GM12891 (cell line): Measurements from ENCODE around the gene NTPCR.

ENCODE experiments used
- DNase-seq: peaks from one replicate; pipeline ENCODE4 v3.0.0; 2011; ENCODE audit warnings: low spot score; ENCODE audit not compliant: insufficient read length
- FAIRE-seq: peaks from 2 replicates; lab custom pipeline; 2011; peaks lifted over from hg19 to GRCh38; lab: Jason Lieb, UNC
- PAX5 ChIP-seq: IDR thresholded peaks from 2 replicates; pipeline ENCODE4 v1.6.1; 2011; ENCODE audit warnings: low read length, moderate library complexity, mild to moderate bottlenecking; ENCODE audit not compliant: insufficient read depth, severe bottlenecking
- POLR2A ChIP-seq: IDR thresholded peaks from 2 replicates; pipeline ENCODE4 v1.6.1; 2011; ENCODE audit warnings: low read depth, low read length, control low read depth
- POLR2AphosphoS5 ChIP-seq: IDR thresholded peaks from 2 replicates; pipeline ENCODE4 v1.6.1; 2011; ENCODE audit warnings: low read depth, low read length, control low read depth
- POU2F2 ChIP-seq: IDR thresholded peaks from 2 replicates; pipeline ENCODE4 v1.6.1; 2011; ENCODE audit warnings: low read depth, mild to moderate bottlenecking, control low read depth, low read length, moderate library complexity
- SPI1 ChIP-seq: IDR thresholded peaks from 2 replicates; pipeline ENCODE4 v1.6.1; 2011; ENCODE audit warnings: low read depth, low read length, control low read depth
- TAF1 ChIP-seq: IDR thresholded peaks from 2 replicates; pipeline ENCODE4 v1.6.1; 2011; ENCODE audit warnings: low read depth, low read length, control low read depth

The NTPCR gene

DNA sequence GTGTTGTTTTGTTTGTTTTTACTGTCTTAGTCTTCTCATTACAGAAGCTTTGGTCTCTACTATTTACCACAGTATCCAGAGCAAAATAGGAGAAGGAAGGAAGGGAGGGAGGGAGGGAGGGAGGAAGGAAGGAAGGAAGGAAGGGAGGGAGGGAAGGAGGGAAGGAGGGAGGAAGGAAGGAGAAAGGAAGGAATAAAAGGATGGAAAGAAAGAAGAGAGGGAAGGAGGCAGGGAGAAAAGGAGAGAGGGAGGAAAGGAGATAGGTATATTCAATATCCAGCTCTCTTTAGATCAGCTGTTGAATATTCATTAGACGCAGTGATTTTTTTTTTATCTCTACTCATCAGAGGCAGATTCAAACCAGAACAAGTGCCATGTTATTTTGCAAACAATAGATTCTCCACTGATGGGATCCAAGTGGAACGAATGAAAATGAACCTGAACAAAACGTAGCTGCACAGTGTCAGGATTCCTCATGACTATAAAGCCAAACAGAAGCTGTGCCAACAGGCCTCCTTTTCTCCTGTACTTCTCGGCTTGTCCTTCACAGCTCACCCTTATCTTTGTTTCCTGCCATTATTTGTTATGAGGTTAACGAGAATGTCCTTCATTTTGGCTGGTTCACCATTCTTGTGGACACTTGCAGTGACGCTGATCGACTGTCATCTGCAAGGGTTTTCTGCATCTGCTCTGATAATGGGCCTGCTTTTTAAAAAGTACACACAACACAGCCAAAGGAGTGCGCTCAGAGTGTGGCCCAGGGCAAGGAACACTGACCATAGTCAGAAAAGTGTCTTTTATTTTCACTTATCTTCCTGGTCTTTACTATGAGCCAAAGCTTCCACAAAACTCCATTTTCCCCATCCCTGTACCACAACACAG is 7.8 kb upstream of the NTPCR start:
- TF ChIP-seq SPI1, result no peak
- TF ChIP-seq POU2F2, result no peak
- no peak for TF ChIP-seq TAF1
- TF ChIP-seq PAX5, result no peak
- TF ChIP-seq POLR2AphosphoS5, result no peak
- no peak for TF ChIP-seq POLR2A
- FAIRE-seq (no peak), DNase-seq (no peak)

DNA sequence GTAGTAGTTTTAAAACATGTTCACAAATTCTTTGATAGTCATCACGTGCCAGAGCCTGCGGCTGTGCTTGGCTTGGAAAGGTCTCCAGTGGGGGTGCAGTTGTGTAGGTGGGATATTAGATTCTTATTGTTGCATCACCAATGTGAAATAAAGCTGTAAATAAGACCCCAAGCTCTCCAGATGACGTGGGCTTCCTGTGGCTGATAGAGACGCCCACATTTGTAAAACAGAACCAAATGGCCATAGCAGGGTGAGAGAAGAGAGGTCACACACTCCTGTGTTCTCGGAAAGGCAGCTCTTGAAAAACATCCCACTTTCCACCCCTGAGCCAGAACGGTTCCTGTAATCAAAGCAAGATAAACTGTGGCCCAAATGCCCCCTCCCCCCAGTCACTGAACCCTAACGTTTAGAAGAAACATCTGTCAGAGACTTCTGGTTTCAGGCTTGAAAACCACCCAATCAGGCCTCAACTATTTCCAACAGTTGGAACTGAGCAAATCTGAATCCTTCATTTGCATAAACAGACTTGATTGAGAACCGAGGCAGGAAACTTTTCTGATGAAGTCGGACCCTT is 6.6 kb upstream of the NTPCR start:
- no peak for DNase-seq
- no peak for FAIRE-seq
- TF ChIP-seq POLR2AphosphoS5 (no peak), POLR2A (no peak), SPI1 (no peak), PAX5 (no peak), POU2F2 (peak; percentile 42; the same call in 1 of the 2 replicates), TAF1 (no peak)

DNA sequence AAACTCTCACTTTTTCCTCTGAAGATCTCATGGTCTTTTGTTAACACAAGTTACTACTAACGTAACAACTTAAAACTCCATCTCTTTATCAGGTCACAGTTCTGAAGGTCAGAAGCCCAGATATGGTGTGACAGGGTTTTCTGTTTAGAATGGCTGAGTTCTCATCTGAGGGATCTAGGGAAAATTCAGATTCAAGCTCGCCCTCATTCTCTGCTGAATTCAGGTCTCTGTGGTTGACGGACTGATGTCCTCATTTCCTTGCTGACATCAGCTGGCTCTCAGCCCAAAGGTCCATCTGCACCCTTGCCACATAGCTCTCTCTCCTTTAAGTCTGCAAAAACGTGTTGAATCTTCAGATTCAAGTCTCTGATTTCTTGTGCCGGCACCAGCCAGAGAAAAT is 6.1 kb upstream of the NTPCR start:
- TF ChIP-seq POLR2A (no peak), TAF1 (no peak), POU2F2 (no peak), PAX5 (no peak), SPI1 (no peak)
- no peak for DNase-seq
- no peak for FAIRE-seq

DNA sequence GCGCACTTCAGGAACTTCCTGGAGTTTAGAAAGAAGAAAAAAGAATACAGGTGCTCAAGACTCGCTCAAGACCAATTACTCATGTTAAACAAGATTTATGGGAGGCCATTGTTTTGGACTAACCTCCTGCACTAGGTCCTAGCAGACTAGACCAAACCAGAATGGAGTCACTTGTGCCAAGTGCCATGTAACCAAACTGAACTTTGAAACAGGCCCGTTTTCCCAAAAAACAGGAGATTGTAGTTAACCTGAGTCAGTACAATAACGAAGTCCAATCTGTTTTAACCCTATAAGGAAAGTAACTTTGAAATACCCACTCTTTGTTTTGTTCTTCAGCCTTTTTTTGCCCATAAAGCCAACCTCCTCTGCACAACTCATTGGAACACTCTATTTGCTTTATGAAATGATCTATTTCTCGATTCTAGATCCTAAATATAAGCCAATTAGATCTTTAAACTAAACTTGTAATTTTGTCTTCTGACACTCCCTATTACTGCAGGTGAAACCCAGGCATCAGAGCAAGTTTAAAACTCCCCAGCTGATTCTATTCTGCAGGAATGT is 695 bp upstream of the NTPCR start:
- DNase-seq (no peak), FAIRE-seq (no peak)
- TF ChIP-seq POLR2A, result no peak
- no peak for TF ChIP-seq SPI1
- no peak for TF ChIP-seq PAX5
- TF ChIP-seq TAF1, result no peak
- no peak for TF ChIP-seq POLR2AphosphoS5
- no peak for TF ChIP-seq POU2F2

DNA sequence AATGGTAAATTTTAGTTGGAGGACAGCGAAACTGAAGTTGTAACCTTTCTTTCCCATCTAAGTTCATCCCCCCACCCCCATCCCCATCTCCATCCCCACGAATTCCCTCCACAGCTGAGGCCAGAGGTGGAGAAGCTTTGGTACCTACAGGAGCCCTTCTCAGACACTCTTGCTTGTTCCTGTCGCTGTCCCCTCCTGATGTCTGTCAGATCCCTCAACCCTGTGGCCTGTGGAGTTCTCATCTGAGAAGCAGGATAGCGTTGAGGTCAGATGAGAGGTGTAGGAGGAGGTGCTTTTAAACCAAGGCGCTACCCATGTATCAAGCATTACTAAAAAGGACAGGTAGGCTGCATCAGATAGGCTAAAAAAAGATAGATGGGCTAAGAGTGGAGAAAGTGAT is 769 bp downstream of the NTPCR start:
- TF ChIP-seq SPI1, result no peak
- TF ChIP-seq POLR2A, result no peak
- TF ChIP-seq PAX5, result no peak
- TF ChIP-seq POU2F2, result no peak
- no peak for TF ChIP-seq TAF1
- no peak for TF ChIP-seq POLR2AphosphoS5
- FAIRE-seq (peak; percentile 68), DNase-seq (no peak)

DNA sequence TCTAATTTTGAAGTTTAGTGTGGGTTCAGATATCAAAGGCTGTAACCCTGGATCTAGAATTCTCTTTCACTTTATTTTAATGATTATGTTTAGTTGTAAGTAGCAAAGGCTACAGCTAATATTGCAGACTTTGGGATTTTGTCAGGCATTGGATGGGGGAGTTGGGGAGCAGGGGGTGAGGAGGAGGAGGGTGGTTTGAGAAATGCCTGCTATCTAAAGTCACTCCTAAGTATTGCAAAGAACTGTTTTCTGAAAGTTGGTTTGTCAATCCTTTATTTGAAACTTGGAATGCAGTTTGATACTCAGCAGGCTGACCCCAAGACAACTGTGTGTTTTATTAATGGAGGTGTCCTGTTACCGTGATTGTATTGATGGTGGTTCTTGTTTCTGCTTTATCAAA is 1.2 kb downstream of the NTPCR start:
- no peak for TF ChIP-seq PAX5
- TF ChIP-seq SPI1, result no peak
- no peak for TF ChIP-seq POU2F2
- no peak for TF ChIP-seq POLR2A
- TF ChIP-seq POLR2AphosphoS5, result no peak
- TF ChIP-seq TAF1, result no peak
- DNase-seq (no peak), FAIRE-seq (no peak)

DNA sequence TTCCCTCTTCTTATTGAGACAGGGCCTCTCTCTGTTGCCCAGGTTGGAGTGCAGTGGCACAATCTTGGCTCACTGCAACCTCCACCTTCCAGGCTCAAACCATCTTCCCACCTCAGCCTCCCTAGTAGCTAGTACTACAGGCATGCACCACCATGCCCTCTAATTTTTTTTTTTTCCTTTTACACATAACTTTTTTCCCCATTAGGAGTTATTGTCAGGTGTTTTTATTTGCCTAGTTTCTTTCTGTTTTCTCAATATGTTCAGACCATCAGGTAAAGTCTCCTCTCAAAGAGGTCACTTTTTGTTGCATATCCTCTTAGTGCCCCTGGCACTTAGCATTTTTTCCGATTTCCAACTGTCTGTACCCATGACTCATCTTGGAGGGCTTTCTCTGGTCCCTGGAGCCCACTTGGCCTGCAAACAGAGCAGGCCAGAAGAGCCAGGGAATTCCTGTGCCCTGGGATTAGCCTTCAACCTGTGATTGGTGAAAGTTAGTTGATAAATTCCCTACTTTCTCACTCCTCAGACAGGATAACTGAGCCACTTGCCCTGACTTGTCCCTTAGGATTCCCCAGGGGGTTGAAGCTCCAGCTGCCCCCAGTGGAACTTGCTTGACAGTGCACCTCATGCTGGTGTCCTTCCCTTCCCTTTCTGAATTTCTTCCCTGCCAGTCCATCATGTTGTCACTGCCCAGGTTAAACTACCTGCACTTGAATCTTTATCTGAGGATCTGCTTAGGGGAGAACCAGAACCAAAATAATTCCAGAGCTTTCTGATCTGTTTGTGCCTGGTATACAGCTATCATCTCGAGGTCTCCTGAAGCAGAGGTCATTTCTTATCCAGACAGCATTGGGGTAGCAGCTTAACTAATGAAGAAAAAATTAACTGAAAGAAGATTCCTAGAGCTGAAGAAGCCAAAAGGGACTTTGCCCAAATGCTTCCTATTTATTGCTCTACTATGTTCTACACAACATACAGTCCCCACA is 2.4 kb downstream of the NTPCR start:
- FAIRE-seq (peak; percentile 88), DNase-seq (no peak)
- no peak for TF ChIP-seq SPI1
- no peak for TF ChIP-seq TAF1
- TF ChIP-seq PAX5, result no peak
- no peak for TF ChIP-seq POLR2A
- no peak for TF ChIP-seq POLR2AphosphoS5
- no peak for TF ChIP-seq POU2F2

DNA sequence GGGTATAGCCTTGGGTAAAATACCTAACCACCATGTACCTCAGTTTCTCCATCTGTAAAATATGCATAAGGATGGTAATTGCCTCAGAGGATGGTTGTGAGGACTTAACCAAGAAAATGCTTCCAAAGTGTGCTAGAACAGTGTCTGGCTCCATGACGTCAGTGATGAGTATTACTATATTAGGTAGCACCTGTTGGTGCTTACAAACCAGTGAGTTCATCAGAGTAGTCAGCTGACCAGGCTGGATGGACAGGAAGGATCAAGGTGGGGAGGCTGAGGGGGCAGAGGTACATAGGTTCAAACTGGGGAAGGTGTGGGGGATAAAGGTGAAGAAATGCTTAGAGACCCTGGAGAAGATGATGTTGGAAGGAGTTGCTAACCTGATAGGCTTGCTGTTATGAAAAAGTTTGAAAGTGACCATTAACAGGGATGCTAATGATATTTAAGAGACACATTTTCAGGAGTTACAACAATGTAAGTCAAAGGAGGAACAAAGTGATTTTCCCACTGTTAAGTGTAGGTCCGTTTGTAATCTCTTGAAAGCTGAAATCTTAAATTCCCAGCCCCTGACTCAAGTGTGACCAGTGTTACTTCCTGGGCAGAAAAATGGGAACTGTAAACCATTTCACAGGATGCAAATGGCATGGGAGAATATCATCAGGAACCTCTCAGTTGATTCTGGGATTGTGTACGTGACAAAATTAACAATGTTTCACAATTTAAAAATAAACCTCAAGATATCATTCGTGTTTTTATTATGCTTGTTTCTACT is 4.4 kb downstream of the NTPCR start:
- TF ChIP-seq POLR2AphosphoS5, result no peak
- TF ChIP-seq POLR2A, result no peak
- TF ChIP-seq PAX5, result no peak
- no peak for TF ChIP-seq SPI1
- TF ChIP-seq POU2F2, result no peak
- no peak for TF ChIP-seq TAF1
- FAIRE-seq (no peak), DNase-seq (no peak)
